Stomach (tissue), 4 donors: ENCODE results near the gene EHD3.

ENCODE experiments used
- POLR2A ChIP-seq, 4 donors: fragments of 450-650 bp; IDR thresholded peaks; one replicate each; pipeline ENCODE4 v1.6.1; 2016; ENCODE audit warnings: antibody characterized with exemption in 4 of 4, control low read depth in 2 of 4, mild to moderate bottlenecking in 1 of 4, moderate library complexity in 1 of 4
- TF ChIP-seq, protein P1 (sequence below), 7 experiments: fragments of 450-650 bp in 4 of 7; fragments of 200-600 bp in 3 of 7; sonication (generic) in 3 of 7; IDR thresholded peaks; one replicate each; pipeline ENCODE4 v1.5.1; 2016 to 2019; ENCODE audit warnings: antibody characterized with exemption in 7 of 7, control low read depth in 2 of 7, mild to moderate bottlenecking in 1 of 7

- TF ChIP-seq POLR2A (IDR thresholded peaks at IDR 0.05): no peak
- TF ChIP-seq, protein P1, sequence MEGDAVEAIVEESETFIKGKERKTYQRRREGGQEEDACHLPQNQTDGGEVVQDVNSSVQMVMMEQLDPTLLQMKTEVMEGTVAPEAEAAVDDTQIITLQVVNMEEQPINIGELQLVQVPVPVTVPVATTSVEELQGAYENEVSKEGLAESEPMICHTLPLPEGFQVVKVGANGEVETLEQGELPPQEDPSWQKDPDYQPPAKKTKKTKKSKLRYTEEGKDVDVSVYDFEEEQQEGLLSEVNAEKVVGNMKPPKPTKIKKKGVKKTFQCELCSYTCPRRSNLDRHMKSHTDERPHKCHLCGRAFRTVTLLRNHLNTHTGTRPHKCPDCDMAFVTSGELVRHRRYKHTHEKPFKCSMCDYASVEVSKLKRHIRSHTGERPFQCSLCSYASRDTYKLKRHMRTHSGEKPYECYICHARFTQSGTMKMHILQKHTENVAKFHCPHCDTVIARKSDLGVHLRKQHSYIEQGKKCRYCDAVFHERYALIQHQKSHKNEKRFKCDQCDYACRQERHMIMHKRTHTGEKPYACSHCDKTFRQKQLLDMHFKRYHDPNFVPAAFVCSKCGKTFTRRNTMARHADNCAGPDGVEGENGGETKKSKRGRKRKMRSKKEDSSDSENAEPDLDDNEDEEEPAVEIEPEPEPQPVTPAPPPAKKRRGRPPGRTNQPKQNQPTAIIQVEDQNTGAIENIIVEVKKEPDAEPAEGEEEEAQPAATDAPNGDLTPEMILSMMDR (IDR thresholded peaks at IDR 0.05): no peak
Observed at GRCh38 chr2:31227110-31227509, 6.8 kb upstream of the EHD3 start.
